ENCODE data around the gene PPEF2.

- no peak for TF ChIP-seq CTCF (conservative IDR thresholded peaks at IDR 0.05; ENCODE audit: low read length)
- TF ChIP-seq EZH2phosphoT487 (IDR thresholded peaks at IDR 0.05; ENCODE audit: borderline replicate concordance) = no peak
Observed at GRCh38 chr4:75912968-75913367, 10.7 kb upstream of the PPEF2 start.
